Measurements from ENCODE around the gene CEP290. TPM values are rescaled to one million over a fixed set of nuclear protein-coding genes. Genes with fewer than 3 reads are reported as not detected.
A peak's percentile ranks its signal among the peaks of the same experiment; 100 is the strongest.

Gene CEP290
- total and polyA plus RNA-seq, 10 of the 15 experiments (the other 5 are each of a cell fraction or from before 2014, with no cell fraction given), result 4.8 to 15.7 (median 10.7) TPM

DNA sequence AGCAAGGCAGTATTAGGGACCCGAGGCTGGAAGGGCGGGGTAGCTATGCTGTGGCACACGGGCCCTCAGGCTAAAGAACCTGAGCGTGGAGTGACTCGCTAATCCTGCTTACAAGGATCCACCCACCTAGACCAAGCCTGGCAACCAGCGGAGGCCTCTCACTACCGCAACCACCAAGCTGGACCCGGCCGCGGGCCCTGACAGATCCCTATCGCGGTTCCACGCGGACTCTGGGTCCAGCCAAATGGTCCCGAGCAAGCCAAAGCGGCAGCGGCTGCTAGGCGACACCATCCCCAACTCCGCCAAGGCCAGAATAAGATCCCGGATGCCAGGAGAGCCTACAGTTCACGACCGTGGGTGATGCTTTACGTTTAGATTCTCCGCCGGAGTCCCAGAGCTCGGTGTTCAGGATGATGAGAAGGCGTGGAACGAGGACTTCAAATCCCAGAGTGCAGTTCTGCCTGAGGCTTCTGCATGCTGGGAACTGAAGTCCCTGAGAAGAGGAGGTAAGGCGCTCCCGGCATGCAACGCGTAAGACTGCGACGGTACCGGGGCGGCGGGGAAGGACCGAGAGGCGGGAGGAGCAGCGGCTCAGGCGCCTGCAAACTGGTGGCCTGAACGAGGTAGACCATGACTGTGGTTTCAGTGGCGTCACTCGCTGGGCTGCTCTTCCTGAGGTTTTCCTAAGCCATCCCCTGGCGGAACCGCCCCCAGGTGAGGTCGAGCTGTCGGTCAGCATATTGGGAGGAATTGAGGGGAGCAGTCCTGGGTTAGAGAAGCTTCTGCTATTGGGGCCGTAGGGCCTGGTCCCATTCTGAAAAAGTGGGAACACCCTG is at the start of gene CEP290, which contains the start of gene TMTC3 (continued):
- TF ChIP-seq TCF12 (IDR thresholded peaks at IDR 0.05; ENCODE audit: low read depth, low read length) (peak; percentile 46; the same call in 1 of the 2 replicates), IRF4 (IDR thresholded peaks at IDR 0.05; ENCODE audit: low read depth, low read length) (peak; percentile 32; the same call in 1 of the 2 replicates), POLR2AphosphoS5 (IDR thresholded peaks at IDR 0.05; ENCODE audit: low read length) (peak; percentile 68), SRF (IDR thresholded peaks at IDR 0.05; ENCODE audit: low read depth in 2 of 2, low read length in 2 of 2) (peak in 1 of 2 experiments; percentile 94; a peak in 2 of 4 replicates), ZNF24 (IDR thresholded peaks at IDR 0.05) (peak; percentile 86; the same call in 1 of the 2 replicates)
- TF ChIP-seq, protein P1, sequence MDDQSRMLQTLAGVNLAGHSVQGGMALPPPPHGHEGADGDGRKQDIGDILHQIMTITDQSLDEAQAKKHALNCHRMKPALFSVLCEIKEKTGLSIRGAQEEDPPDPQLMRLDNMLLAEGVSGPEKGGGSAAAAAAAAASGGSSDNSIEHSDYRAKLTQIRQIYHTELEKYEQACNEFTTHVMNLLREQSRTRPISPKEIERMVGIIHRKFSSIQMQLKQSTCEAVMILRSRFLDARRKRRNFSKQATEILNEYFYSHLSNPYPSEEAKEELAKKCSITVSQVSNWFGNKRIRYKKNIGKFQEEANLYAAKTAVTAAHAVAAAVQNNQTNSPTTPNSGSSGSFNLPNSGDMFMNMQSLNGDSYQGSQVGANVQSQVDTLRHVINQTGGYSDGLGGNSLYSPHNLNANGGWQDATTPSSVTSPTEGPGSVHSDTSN (IDR thresholded peaks at IDR 0.05; ENCODE audit: insufficient replicate concordance, low read depth, low read length), result peak; percentile 15

DNA sequence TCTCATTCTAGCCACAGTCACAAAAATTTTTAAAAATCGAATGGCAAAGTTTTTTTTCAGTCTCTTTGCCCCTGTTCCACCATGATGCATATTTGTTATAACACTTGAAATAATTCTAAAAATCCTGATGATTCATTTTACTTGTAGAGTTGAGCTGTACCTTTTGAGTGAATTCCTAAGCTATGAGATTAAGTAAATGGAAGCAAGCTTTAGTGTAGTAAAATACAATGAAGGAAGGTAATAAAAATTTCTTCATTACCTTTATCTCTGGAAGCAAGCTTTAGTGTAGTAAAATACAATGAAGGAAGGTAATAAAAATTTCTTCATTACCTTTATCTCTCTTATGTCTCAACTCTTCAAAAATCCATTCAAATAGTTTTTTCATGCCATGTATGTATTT is 46.3 kb upstream of the CEP290 start:
- ChIA-PET CTCF (interaction anchor here (0.7 to 0.8 kb wide), 2 partner anchors 22 to 206 kb away, joined by 4 read pairs; no protein-coding TSS in a partner anchor), RAD21 (ENCODE audit: unreplicated experiment) (no interaction called here), SMC1A (ENCODE audit: uncharacterized antibody, unreplicated experiment) (interaction anchor here (1.3 kb wide), 1 partner anchor 42 kb away, joined by 3 read pairs; no protein-coding TSS in a partner anchor), POLR2A (no interaction called here)
- Histone ChIP-seq H3K9me3 (replicated peaks; ENCODE audit: control insufficient read depth, insufficient read depth, low read length) (no peaks in the 10 kb centered on the region), H3K79me2 (ENCODE audit: control insufficient read depth, insufficient read depth, low read length) (no peaks in the 10 kb centered on the region), H3K4me3 (no peak overlapping the region), H3K4me2 (ENCODE audit: control insufficient read depth, insufficient read depth) (no peak overlapping the region), H2AFZ (ENCODE audit: control insufficient read depth, low read depth, low read length) (no peak overlapping the region), H3K4me1 (ENCODE audit: control insufficient read depth, insufficient read depth, low read length) (no peaks in the 10 kb centered on the region), H3K27me3 (replicated peaks in 1 of 2; ENCODE audit: control insufficient read depth in 2 of 2, insufficient read depth in 2 of 2, low read length in 1 of 2) (no peaks in the 10 kb centered on the region), H3K36me3 (ENCODE audit: control insufficient read depth in 2 of 2, insufficient read depth in 2 of 2, low read length in 1 of 2) (no peaks in the 10 kb centered on the region), H3K27ac (ENCODE audit: control insufficient read depth, insufficient read depth) (no peak overlapping the region), H4K20me1 (ENCODE audit: control insufficient read depth, insufficient read depth) (no peaks in the 10 kb centered on the region), H3K9ac (ENCODE audit: control insufficient read depth, insufficient read depth, low read length) (no peak overlapping the region)
- no peak for ATAC-seq
- in situ Hi-C loops (cut with MboI) (no loop called here), intact Hi-C loops (cut with micrococcal nuclease; ENCODE audit: unreplicated experiment) (no loop called here)
- no peak for FAIRE-seq
- DNase-seq (ENCODE audit: low read depth, low spot score), result no peak
- no TSS peak for BruUV-seq (replicated peaks)
- 64% methylated on average over 1 of the region's 1 CpG for WGBS (ENCODE audit: insufficient coverage, insufficient replicate concordance, low lambda C conversion rate, missing lambda C conversion rate)
- TF ChIP-seq, protein P2, sequence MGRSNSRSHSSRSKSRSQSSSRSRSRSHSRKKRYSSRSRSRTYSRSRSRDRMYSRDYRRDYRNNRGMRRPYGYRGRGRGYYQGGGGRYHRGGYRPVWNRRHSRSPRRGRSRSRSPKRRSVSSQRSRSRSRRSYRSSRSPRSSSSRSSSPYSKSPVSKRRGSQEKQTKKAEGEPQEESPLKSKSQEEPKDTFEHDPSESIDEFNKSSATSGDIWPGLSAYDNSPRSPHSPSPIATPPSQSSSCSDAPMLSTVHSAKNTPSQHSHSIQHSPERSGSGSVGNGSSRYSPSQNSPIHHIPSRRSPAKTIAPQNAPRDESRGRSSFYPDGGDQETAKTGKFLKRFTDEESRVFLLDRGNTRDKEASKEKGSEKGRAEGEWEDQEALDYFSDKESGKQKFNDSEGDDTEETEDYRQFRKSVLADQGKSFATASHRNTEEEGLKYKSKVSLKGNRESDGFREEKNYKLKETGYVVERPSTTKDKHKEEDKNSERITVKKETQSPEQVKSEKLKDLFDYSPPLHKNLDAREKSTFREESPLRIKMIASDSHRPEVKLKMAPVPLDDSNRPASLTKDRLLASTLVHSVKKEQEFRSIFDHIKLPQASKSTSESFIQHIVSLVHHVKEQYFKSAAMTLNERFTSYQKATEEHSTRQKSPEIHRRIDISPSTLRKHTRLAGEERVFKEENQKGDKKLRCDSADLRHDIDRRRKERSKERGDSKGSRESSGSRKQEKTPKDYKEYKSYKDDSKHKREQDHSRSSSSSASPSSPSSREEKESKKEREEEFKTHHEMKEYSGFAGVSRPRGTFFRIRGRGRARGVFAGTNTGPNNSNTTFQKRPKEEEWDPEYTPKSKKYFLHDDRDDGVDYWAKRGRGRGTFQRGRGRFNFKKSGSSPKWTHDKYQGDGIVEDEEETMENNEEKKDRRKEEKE (IDR thresholded peaks at IDR 0.05), result no peak
- TF ChIP-seq MTA3 (IDR thresholded peaks at IDR 0.05; ENCODE audit: borderline replicate concordance, low read length) (no peak), E2F4 (IDR thresholded peaks at IDR 0.05; ENCODE audit: low read depth, low read length) (no peak)
- TF ChIP-seq, protein P3, sequence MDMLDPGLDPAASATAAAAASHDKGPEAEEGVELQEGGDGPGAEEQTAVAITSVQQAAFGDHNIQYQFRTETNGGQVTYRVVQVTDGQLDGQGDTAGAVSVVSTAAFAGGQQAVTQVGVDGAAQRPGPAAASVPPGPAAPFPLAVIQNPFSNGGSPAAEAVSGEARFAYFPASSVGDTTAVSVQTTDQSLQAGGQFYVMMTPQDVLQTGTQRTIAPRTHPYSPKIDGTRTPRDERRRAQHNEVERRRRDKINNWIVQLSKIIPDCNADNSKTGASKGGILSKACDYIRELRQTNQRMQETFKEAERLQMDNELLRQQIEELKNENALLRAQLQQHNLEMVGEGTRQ (IDR thresholded peaks at IDR 0.05; ENCODE audit: borderline replicate concordance, low read depth, low read length), result no peak

All from GM12878 (cell line).